ENCODE results near the gene SLC38A1.

The SLC38A1 gene

DNA sequence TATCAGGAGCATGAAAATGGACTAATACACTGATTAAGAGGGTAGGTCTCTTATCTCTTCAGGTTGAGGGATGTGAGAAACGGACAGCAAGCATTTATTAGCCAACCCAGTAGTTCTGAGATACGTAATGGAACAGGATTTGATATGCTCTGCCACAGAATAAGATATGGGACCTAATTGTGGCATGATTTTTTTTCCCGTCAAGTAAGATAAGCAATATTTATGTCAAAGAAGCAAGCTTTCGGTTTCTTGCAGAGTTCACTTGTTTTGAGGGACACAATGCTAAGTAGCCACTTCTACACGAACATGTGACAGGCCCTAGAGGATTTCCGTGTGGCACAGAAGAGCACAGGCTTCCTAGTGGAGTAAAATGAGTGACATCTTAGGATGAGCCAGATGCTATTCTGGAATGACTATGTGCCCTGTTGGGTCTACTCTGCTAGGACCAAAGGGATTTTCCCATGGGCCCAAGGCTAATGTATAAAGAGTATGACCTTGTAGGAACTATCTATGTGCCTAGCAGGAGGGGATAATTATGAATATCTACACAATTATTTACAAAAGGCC is 57.9 kb downstream of the SLC38A1 start:
- TF ChIP-seq CSDC2 (CRISPR knock-in tag; IDR thresholded peaks at IDR 0.05) (no peak), ARNTL (CRISPR knock-in tag; IDR thresholded peaks at IDR 0.05; ENCODE audit: borderline replicate concordance, low read depth) (no peak), PPARA (CRISPR knock-in tag; IDR thresholded peaks at IDR 0.05; ENCODE audit: borderline replicate concordance) (no peak), ISL1 (CRISPR knock-in tag; IDR thresholded peaks at IDR 0.05) (no peak), ZC3H10 (CRISPR knock-in tag; IDR thresholded peaks at IDR 0.05) (no peak), SNAI2 (CRISPR knock-in tag; IDR thresholded peaks at IDR 0.05) (no peak)
- TF ChIP-seq, protein P1, sequence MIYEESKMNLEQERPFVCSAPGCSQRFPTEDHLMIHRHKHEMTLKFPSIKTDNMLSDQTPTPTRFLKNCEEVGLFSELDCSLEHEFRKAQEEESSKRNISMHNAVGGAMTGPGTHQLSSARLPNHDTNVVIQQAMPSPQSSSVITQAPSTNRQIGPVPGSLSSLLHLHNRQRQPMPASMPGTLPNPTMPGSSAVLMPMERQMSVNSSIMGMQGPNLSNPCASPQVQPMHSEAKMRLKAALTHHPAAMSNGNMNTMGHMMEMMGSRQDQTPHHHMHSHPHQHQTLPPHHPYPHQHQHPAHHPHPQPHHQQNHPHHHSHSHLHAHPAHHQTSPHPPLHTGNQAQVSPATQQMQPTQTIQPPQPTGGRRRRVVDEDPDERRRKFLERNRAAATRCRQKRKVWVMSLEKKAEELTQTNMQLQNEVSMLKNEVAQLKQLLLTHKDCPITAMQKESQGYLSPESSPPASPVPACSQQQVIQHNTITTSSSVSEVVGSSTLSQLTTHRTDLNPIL (CRISPR knock-in tag; IDR thresholded peaks at IDR 0.05; ENCODE audit: low read depth), result no peak
- no peak for ATAC-seq

GRCh38 chr12:46209914-46210872 is 58.6 kb downstream of the SLC38A1 start:
- ATAC-seq, result peak; percentile 52; the same call in 2 of the 3 replicates
- TF ChIP-seq, protein P1 (CRISPR knock-in tag; IDR thresholded peaks at IDR 0.05; ENCODE audit: low read depth), result no peak

DNA sequence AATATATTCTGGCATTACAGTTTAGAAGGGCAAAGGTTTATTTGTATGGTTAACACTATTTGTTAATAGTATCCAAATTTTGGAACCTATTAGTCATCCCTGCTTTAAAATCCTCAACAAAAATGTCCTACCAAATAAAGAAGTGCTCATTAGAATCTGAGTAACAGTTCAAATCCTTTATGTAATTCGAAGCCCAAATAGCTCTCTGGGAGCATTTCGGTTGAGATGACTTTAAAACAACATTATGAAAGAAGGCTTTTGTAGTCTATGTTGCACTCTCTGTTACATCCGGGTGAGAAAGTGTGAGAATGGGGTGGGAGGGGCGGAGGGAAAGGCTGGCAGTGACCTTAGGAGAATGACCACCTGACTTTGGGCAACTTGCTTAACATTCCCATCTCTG is 59.7 kb downstream of the SLC38A1 start:
- TF ChIP-seq ESRRG (CRISPR knock-in tag; IDR thresholded peaks at IDR 0.05) (no peak), SNAI2 (CRISPR knock-in tag; IDR thresholded peaks at IDR 0.05) (no peak), PATZ1 (CRISPR knock-in tag; IDR thresholded peaks at IDR 0.05; ENCODE audit: borderline replicate concordance) (no peak), TCF4 (CRISPR knock-in tag; IDR thresholded peaks at IDR 0.05; ENCODE audit: borderline replicate concordance) (no peak), ISL1 (CRISPR knock-in tag; IDR thresholded peaks at IDR 0.05) (no peak), ZNF565 (CRISPR knock-in tag; conservative IDR thresholded peaks at IDR 0.05; ENCODE audit: low read depth) (no peak), CSDC2 (CRISPR knock-in tag; IDR thresholded peaks at IDR 0.05) (no peak), ZFP3 (CRISPR knock-in tag; IDR thresholded peaks at IDR 0.05) (no peak), GLIS3 (CRISPR knock-in tag; IDR thresholded peaks at IDR 0.05) (no peak), POU6F1 (CRISPR knock-in tag; IDR thresholded peaks at IDR 0.05; ENCODE audit: borderline replicate concordance, low read depth) (no peak), ARNTL (CRISPR knock-in tag; IDR thresholded peaks at IDR 0.05; ENCODE audit: borderline replicate concordance, low read depth) (no peak), OSR1 (CRISPR knock-in tag; IDR thresholded peaks at IDR 0.05) (no peak), ZC3H10 (CRISPR knock-in tag; IDR thresholded peaks at IDR 0.05) (no peak), BACH2 (CRISPR knock-in tag; IDR thresholded peaks at IDR 0.05; ENCODE audit: borderline replicate concordance) (no peak), RARB (CRISPR knock-in tag; IDR thresholded peaks at IDR 0.05) (no peak), ZFP30 (CRISPR knock-in tag; IDR thresholded peaks at IDR 0.05) (no peak), PPARA (CRISPR knock-in tag; IDR thresholded peaks at IDR 0.05; ENCODE audit: borderline replicate concordance) (no peak)
- TF ChIP-seq, protein P2, sequence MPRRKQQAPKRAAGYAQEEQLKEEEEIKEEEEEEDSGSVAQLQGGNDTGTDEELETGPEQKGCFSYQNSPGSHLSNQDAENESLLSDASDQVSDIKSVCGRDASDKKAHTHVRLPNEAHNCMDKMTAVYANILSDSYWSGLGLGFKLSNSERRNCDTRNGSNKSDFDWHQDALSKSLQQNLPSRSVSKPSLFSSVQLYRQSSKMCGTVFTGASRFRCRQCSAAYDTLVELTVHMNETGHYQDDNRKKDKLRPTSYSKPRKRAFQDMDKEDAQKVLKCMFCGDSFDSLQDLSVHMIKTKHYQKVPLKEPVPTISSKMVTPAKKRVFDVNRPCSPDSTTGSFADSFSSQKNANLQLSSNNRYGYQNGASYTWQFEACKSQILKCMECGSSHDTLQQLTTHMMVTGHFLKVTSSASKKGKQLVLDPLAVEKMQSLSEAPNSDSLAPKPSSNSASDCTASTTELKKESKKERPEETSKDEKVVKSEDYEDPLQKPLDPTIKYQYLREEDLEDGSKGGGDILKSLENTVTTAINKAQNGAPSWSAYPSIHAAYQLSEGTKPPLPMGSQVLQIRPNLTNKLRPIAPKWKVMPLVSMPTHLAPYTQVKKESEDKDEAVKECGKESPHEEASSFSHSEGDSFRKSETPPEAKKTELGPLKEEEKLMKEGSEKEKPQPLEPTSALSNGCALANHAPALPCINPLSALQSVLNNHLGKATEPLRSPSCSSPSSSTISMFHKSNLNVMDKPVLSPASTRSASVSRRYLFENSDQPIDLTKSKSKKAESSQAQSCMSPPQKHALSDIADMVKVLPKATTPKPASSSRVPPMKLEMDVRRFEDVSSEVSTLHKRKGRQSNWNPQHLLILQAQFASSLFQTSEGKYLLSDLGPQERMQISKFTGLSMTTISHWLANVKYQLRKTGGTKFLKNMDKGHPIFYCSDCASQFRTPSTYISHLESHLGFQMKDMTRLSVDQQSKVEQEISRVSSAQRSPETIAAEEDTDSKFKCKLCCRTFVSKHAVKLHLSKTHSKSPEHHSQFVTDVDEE (CRISPR knock-in tag; IDR thresholded peaks at IDR 0.05), result no peak
- TF ChIP-seq, protein P1 (CRISPR knock-in tag; IDR thresholded peaks at IDR 0.05; ENCODE audit: low read depth), result no peak
- peak; percentile 25; the same call in 1 of the 3 replicates for ATAC-seq
